ENCODE data around the gene RMI1.
"Not testable (repeated sequence)": the region's sequence is repeated elsewhere in the genome, so short reads cannot be mapped to it uniquely, and the experiment has no call there.

GRCh38 chr9:83948096-83948495 is 32.5 kb upstream of the RMI1 start:
- TF ChIP-seq CTCF, POLR2A, EP300 (IDR thresholded peaks at IDR 0.05): not testable (repeated sequence)

All from ovary (tissue), 3 donors.